ENCODE data around the gene AP5Z1.

GRCh38 chr7:4789194-4790077 lies 14.0 kb downstream of the AP5Z1 start:
- TF ChIP-seq CTCF (IDR thresholded peaks at IDR 0.05; ENCODE audit: insufficient read depth, low read length) (no peak), GABPA (IDR thresholded peaks at IDR 0.05; ENCODE audit: low read depth) (no peak), REST (IDR thresholded peaks at IDR 0.05; ENCODE audit: insufficient replicate concordance, low read depth) (no peak), SPI1 (IDR thresholded peaks at IDR 0.05; ENCODE audit: borderline replicate concordance, low read depth) (no peak), POLR2AphosphoS5 (IDR thresholded peaks at IDR 0.05; ENCODE audit: low read depth) (no peak)
